Pancreas (tissue), 10 donors: Measurements from ENCODE around the gene ACP4. TPM values are rescaled to one million over a fixed set of nuclear protein-coding genes. Genes with fewer than 3 reads are reported as not detected.

Source experiments
- ATAC-seq, 4 donors: fragments of 200-7000 bp; cut with Tn5 transposase; one replicate each; pipeline versions ENCODE4 v1.8.0 to v1.9.1; 2020; ENCODE audit warnings: mild to moderate bottlenecking in 4 of 4, moderate library complexity in 4 of 4
- DNase-seq, 6 donors: peaks; one replicate each; pipeline ENCODE4 v3.0.0-alpha.2; 2020
- FAIRE-seq: peaks from 2 replicates; lab custom pipeline; 2012; peaks lifted over from hg19 to GRCh38; lab: Jason Lieb, UNC
- H3K27ac ChIP-seq, 4 donors: fragments of 200-600 bp; sonication (generic); 1 replicate in 3 of 4; 2 replicates in 1 of 4; pipeline versions ENCODE4 v1.5.0 to v1.8.0; 2020
- H3K27me3 ChIP-seq, 4 donors: fragments of 200-600 bp; one replicate each; pipeline ENCODE4 v1.8.0; 2021
- H3K36me3 ChIP-seq, 3 donors: fragments of 200-600 bp; sonication (generic) in 1 of 3; one replicate each; pipeline versions ENCODE4 v1.5.0 to v1.8.0; 2020 to 2021
- H3K4me1 ChIP-seq, 3 donors: fragments of 200-600 bp; one replicate each; pipeline ENCODE4 v1.8.0; 2021
- H3K4me3 ChIP-seq, 4 donors: fragments of 200-600 bp; sonication (generic) in 2 of 4; one replicate each; pipeline versions ENCODE4 v1.5.0 to v1.8.0; 2020 to 2021
- H3K9me3 ChIP-seq, 4 donors: fragments of 200-600 bp; one replicate each; pipeline ENCODE4 v1.8.0; 2021
- WGBS, 2 donors: extraction: QIAGEN DNeasy Blood & Tissue Kit; methylation state at CpG; one replicate each; pipeline ENCODE4 v1.1.7; 2013; 5-methylcytosine and 5-hydroxymethylcytosine counted together
- intact Hi-C, 3 donors: fragments of 100-400 bp; cut with DNase I; formaldehyde crosslinking; loops; one replicate each; pipeline versions ENCODE4 v1.11.1 to v1.14.2; 2022
- polyA plus RNA-seq, 2 donors: library from polyadenylated mRNA; stranded (reverse); fragments of 200-250 nt; gene quantifications; one replicate each; pipeline ENCODE4 v1.2.3, GENCODE V29; 2013
- total RNA-seq, 6 donors: library from RNA; stranded (reverse); fragmentation: NEBNext Ultra II Directional in 4 of 6; extraction: Animal tissue kit (Norgen Biotek cat#: 25700) in 4 of 6; gene quantifications; one replicate each; pipeline versions ENCODE4 v1.2.1 to v1.2.4, GENCODE V29; 2021 to 2023
- TF ChIP-seq, protein P1 (sequence below), 4 donors: fragments of 200-600 bp; sonication (generic) in 3 of 4; IDR thresholded peaks; one replicate each; pipeline versions ENCODE4 v1.5.0 to v1.8.0; 2021; ENCODE audit warnings: antibody characterized with exemption in 4 of 4
- donor health status: healthy with polysubstance abuse.
- donor health status: DM: no; HTN: no; CAD: no; lungs with moderate emphysema.
- donor health status: DM: no; HTN: no; CAD: no.
- donor health status: control.
- donor health status: control.
- donor health status: Bipolar disorder and iron deficiency.
- donor health status: DM: yes; HTN: yes; CAD: no.
- donor health status: DM: no; HTN: no; CAD: no.
- donor health status: DM: no; HTN: no; CAD: no.
- donor health status: DM: yes; HTN: yes; CAD: no.

ACP4 gene
- total and polyA plus RNA-seq, 8 donors, result not detected

DNA sequence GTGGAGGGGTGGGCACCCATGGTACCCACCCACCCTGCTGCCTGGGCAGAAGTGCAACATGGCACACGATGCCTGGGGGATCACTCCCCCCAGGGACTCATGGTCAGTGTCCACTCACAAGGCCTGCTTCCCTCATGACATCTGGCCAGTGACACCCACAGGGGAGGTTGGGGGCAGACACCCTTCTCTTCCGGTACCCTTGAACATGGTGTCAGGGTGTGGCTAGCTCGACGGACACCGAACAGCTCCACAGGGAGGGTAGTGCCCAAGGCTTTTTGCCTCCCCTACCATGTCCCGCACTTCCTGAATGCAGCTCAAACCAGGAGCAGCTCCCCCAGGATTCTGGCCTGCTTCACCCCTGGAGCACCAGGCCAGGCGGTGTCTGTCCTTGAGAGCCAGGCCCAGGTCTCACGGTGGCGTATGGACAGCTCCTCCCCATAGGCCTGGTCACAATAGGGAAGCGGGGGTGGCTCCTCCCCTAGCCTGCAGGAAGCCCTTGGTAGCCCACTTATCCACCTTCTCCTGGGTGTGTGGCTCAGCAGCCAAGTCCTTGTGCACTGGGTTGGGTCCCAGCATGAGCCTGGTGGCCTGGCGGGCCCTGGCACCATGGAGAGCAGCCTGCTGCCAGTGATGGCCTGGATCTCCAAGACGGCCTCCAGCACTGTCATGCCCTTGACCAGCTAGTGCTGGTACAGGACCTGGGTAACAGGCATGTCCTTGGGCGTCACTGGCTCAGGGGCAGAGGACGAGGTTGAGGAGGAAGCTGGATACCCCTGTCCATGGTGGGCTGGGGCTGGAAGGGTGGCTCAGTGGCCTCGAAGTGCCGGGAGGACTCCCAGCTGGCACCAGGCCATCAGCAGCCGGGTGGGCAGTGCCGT lies 7.8 kb downstream of the ACP4 start:
- intact Hi-C loops, result no loop called here
- ATAC-seq (no peak), FAIRE-seq (no peak), DNase-seq (peak in 1 of 6 donors; percentile 81)
- H3K36me3 ChIP-seq, result peaks cover 0 to 41% (median 21%) of the 10 kb centered on the region in 3 donors
- TF ChIP-seq, protein P1, sequence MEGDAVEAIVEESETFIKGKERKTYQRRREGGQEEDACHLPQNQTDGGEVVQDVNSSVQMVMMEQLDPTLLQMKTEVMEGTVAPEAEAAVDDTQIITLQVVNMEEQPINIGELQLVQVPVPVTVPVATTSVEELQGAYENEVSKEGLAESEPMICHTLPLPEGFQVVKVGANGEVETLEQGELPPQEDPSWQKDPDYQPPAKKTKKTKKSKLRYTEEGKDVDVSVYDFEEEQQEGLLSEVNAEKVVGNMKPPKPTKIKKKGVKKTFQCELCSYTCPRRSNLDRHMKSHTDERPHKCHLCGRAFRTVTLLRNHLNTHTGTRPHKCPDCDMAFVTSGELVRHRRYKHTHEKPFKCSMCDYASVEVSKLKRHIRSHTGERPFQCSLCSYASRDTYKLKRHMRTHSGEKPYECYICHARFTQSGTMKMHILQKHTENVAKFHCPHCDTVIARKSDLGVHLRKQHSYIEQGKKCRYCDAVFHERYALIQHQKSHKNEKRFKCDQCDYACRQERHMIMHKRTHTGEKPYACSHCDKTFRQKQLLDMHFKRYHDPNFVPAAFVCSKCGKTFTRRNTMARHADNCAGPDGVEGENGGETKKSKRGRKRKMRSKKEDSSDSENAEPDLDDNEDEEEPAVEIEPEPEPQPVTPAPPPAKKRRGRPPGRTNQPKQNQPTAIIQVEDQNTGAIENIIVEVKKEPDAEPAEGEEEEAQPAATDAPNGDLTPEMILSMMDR (IDR thresholded peaks at IDR 0.05), result no peak
- H3K4me3 ChIP-seq, result no peak overlapping the region
- WGBS, 2 donors, result 86% methylated on average over 18 of the region's 18 CpGs
- H3K27me3 ChIP-seq, result no peaks in the 10 kb centered on the region
- no peak overlapping the region for H3K27ac ChIP-seq
- peaks cover 0 to 8% (median 6%) of the 10 kb centered on the region in 3 donors for H3K4me1 ChIP-seq
- no peaks in the 10 kb centered on the region for H3K9me3 ChIP-seq

DNA sequence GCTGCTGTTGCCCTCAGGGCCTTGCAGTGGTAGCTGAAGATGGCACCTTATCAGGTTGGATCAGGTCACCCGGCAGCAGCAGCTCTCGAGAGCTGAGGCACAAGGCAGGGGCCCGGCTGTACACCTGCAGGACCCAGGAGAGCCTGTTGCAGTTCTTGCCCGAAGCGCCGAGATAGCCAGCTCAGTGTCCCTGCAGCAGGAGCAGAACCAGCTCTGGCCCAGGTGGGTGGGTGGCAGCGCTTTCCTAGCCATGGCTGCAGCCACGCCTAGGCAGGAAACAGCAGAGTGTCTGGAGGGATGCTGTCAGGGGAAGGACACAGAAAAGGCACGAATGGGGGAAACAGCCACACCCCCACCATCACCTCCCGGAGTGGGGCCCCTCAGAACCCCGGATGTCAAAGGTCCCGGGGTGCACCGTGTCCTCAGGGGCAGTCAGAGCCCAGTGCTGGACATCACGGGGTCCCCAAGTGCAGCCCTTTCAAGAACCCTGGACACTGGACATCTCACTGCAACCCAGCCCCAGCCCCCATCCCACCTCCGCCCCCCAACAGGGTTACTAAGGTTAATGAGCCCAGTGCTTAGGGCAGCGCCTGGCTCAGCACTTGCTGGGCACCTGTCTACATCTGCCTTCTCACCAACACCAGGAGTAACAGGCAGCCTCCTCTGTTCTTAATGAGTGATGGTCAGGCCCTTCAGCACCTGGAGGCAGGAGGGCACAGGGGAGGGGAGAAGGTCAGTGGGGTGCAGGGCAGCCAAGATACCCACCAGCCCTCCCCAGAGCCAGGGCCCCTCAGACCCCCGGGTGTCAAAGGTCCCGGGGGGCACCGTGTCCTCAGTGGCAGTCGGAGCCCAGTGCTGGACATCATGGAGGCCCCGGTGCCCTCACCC lies 8.7 kb downstream of the ACP4 start:
- TF ChIP-seq, protein P1 (IDR thresholded peaks at IDR 0.05), result no peak
- H3K4me1 ChIP-seq, result peaks cover 0 to 15% (median 13%) of the 10 kb centered on the region in 3 donors
- no peak overlapping the region for H3K4me3 ChIP-seq
- 89 to 90% methylated on average over 21 of the region's 21 CpGs for WGBS, 2 donors
- intact Hi-C loops, result no loop called here
- ATAC-seq, result no peak
- H3K27ac ChIP-seq, result no peak overlapping the region
- peaks cover 0 to 41% (median 21%) of the 10 kb centered on the region in 3 donors for H3K36me3 ChIP-seq
- no peak for FAIRE-seq
- no peaks in the 10 kb centered on the region for H3K27me3 ChIP-seq
- no peaks in the 10 kb centered on the region for H3K9me3 ChIP-seq
- DNase-seq, result no peak

DNA sequence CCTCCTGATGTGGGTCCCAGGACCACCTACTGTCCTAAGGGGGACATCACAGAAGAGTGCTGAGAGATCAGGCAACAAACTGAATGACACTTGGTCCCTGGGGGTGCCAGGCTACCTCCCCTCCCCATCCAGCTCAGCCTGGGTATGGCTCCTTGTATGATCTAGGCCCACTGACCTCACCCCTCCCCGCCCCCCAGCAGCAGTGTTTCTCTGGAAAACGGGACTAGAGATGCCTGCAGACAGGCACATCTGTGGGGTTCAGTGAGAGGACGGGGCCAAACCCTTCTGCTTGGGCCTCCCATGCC lies 9.3 kb downstream of the ACP4 start:
- peaks cover 0 to 15% (median 13%) of the 10 kb centered on the region in 3 donors for H3K4me1 ChIP-seq
- H3K9me3 ChIP-seq, result no peaks in the 10 kb centered on the region
- intact Hi-C loops, result no loop called here
- H3K27me3 ChIP-seq, result no peaks in the 10 kb centered on the region
- peaks cover 0 to 41% (median 21%) of the 10 kb centered on the region in 3 donors for H3K36me3 ChIP-seq
- no peak for ATAC-seq
- no peak overlapping the region for H3K27ac ChIP-seq
- no peak for DNase-seq
- H3K4me3 ChIP-seq, result no peak overlapping the region
- 79 to 83% methylated on average over 3 of the region's 3 CpGs for WGBS, 2 donors
- no peak for FAIRE-seq
- TF ChIP-seq, protein P1 (IDR thresholded peaks at IDR 0.05), result no peak

DNA sequence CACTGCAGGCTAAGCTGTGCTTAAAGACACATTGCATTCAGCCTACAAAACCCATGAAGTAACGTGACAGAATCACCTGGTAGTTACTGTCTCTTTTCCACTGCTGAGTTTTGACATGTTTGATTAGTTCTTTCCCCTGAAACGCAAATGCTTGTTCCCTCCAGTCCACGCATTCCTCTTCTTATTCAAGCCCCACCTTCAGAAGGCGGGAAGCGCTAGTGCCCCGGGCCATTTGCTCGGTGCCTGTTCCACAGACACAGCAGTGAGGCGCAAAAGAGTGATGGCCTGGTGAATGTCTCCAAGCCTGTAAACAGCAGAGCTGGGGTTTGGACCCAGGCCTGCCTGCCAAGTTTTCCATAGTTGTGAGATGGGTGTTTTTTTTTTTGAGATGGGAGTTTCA lies 10.9 kb downstream of the ACP4 start:
- H3K36me3 ChIP-seq, result peaks cover 0 to 41% (median 21%) of the 10 kb centered on the region in 3 donors
- H3K4me1 ChIP-seq, result peaks cover 0 to 16% (median 15%) of the 10 kb centered on the region in 3 donors
- no peaks in the 10 kb centered on the region for H3K9me3 ChIP-seq
- intact Hi-C loops, result no loop called here
- DNase-seq (no peak), ATAC-seq (no peak), FAIRE-seq (no peak)
- TF ChIP-seq, protein P1 (IDR thresholded peaks at IDR 0.05), result no peak
- H3K27ac ChIP-seq, result no peak overlapping the region
- H3K4me3 ChIP-seq, result no peak overlapping the region
- no peaks in the 10 kb centered on the region for H3K27me3 ChIP-seq
- WGBS, 2 donors, result 86 to 88% methylated on average over 8 of the region's 8 CpGs
